Measurements from ENCODE around the gene A2M.

The A2M gene

GRCh38 chr12:9084417-9084816, 31.3 kb downstream of the A2M start:
- H3K4me3 ChIP-seq (ENCODE audit: low read depth, low read length): no peak overlapping the region
- TF ChIP-seq CTCF (IDR thresholded peaks at IDR 0.05; ENCODE audit: low read depth, low read length): no peak
- in situ Hi-C loops (cut with HindIII; ENCODE audit: low sequenced_read_pairs): no loop called here
- DNase-seq (ENCODE audit: low read depth, low spot score): no peak

- in situ Hi-C loops (cut with HindIII; ENCODE audit: low sequenced_read_pairs): no loop called here
- no peak overlapping the region for H3K4me3 ChIP-seq (ENCODE audit: low read depth, low read length)
- no peak for TF ChIP-seq CTCF (IDR thresholded peaks at IDR 0.05; ENCODE audit: low read depth, low read length)
- DNase-seq (ENCODE audit: low read depth, low spot score): no peak
Measured at GRCh38 chr12:9083793-9084192, 31.9 kb downstream of the A2M start.

- in situ Hi-C loops (cut with HindIII; ENCODE audit: low sequenced_read_pairs): no loop called here
- no peak for DNase-seq (ENCODE audit: low read depth, low spot score)
- H3K4me3 ChIP-seq (ENCODE audit: low read depth, low read length): no peak overlapping the region
- no peak for TF ChIP-seq CTCF (IDR thresholded peaks at IDR 0.05; ENCODE audit: low read depth, low read length)
Measured at GRCh38 chr12:9081667-9082427, 33.9 kb downstream of the A2M start.

- no peak for TF ChIP-seq CTCF (IDR thresholded peaks at IDR 0.05; ENCODE audit: low read depth, low read length)
- H3K4me3 ChIP-seq (ENCODE audit: low read depth, low read length): no peak overlapping the region
- no peak for DNase-seq (ENCODE audit: low read depth, low spot score)
- in situ Hi-C loops (cut with HindIII; ENCODE audit: low sequenced_read_pairs): no loop called here
Measured at GRCh38 chr12:9079883-9080675, 35.6 kb downstream of the A2M start.

GRCh38 chr12:9079082-9079481, 36.6 kb downstream of the A2M start:
- H3K4me3 ChIP-seq (ENCODE audit: low read depth, low read length): no peak overlapping the region
- in situ Hi-C loops (cut with HindIII; ENCODE audit: low sequenced_read_pairs): no loop called here
- no peak for TF ChIP-seq CTCF (IDR thresholded peaks at IDR 0.05; ENCODE audit: low read depth, low read length)
- no peak for DNase-seq (ENCODE audit: low read depth, low spot score)

GRCh38 chr12:9077152-9078031, 38.3 kb downstream of the A2M start:
- H3K4me3 ChIP-seq (ENCODE audit: low read depth, low read length): no peak overlapping the region
- no peak for DNase-seq (ENCODE audit: low read depth, low spot score)
- no peak for TF ChIP-seq CTCF (IDR thresholded peaks at IDR 0.05; ENCODE audit: low read depth, low read length)
- in situ Hi-C loops (cut with HindIII; ENCODE audit: low sequenced_read_pairs): no loop called here

All from astrocyte of the spinal cord (primary cell).